RPMI8226 (cell line): ENCODE results near the gene GIMAP8.
"Not testable (repeated sequence)": the region's sequence is repeated elsewhere in the genome, so short reads cannot be mapped to it uniquely, and the experiment has no call there.

Experiments
- DNase-seq: peaks from one replicate; pipeline ENCODE4 v3.0.0-alpha.2; 2015

GIMAP8 gene

DNA sequence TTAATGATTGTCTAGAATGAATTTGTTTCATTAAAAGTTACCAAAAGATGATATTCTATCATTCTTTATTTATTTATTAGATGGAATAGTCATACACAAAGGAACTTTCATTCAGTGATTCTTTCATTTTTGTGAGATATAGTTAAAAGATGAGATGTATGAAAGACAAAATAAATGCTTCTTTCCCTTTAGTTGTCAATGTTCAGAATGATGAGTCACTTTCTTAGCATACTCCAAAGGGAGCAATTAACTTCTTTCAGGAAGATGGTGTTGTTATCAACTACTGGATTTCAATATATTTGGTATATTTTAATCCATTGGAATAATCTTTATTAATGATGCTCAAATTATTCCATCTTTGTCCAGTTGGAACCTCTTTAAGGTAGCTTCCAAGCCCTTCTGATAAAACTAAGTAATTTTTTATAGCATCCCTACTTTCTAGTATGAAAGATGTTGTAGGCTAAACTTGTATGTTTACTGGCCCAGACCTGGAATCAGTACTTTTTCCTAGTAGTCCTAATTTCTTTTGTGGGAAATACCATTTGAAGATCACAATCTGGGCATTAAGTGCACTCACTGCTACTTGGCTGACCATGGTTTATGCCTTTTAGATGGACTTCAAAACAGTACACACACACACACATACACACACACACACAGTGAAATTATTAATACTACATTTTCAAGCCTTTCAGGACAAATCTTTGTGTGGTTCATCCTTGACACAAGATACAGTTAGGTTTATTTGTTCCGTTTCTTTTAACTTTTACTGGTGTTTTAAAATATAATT lies 66.7 kb downstream of the GIMAP8 start:
- no peak for DNase-seq

DNA sequence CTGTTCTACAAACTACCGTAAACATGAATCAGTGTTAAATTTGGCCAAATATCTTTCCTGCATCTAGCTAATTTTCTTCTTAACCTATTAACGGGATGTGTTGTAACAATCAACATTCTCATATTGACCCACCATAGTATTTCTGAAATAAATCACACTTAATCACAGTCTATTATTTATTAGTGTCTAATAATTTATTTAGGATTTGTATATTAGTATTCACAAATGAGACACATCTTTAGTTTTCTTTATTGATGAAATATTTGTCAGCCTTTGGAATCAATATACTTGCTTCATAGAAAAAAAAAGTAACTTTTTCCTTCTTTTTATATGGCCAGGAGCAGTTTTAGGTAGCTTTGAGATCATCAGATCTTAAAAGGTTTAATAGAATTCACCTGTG lies 68.9 kb downstream of the GIMAP8 start:
- DNase-seq = no peak

DNA sequence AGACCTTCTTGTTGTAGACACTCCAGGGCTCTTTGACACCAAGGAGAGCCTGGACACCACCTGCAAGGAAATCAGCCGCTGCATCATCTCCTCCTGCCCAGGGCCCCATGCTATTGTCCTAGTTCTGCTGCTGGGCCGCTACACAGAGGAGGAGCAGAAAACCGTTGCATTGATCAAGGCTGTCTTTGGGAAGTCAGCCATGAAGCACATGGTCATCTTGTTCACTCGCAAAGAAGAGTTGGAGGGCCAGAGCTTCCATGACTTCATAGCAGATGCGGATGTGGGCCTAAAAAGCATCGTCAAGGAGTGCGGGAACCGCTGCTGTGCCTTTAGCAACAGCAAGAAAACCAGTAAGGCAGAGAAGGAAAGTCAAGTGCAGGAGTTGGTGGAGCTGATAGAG lies 69.7 kb downstream of the GIMAP8 start:
- no peak for DNase-seq

DNA sequence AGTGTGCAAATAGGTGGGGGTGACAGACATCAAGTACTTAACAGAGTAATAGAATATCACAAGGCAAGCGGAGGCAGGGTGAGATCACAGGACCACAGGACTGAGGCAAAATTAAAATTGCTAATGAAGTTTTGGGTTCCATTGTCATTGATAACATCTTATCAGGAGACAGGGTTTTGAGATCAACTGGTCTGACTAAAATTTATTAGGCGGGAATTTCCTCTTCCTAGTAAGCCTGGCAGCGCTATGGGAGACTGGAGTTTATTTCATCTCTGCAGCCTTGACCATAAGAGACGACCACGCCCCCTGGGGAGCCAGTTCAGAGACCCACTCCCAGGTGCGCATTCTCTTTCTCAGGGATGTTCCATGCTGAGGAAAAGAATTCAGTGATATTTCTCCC lies 72.5 kb downstream of the GIMAP8 start:
- DNase-seq = not testable (repeated sequence)

DNA sequence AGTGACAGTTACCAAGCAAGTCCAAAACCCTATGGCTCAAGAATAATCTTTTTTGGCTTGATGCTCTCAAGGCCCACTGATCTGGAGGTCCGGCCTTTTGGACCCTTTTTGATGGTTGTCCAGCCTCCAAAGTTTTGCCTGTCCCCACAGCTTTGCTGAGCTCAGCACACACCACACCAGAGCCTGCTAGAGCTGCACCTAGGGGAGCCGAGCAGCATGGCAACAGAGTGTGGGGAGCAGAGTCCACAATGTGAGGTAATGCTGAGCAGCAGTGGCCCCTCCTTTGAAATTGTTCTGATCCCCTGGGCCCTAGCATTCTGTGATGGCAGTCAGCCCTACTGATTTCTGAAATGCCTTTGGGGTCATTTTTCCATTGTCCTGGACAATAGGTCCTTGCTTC lies 73.6 kb downstream of the GIMAP8 start:
- DNase-seq = no peak
